Endothelial cell of umbilical vein (primary cell): ENCODE results near the gene TMEM54.

Experiments used
- CTCF ChIP-seq, 2 donors: IDR thresholded peaks; 1 replicate in 1 of 2; 2 replicates in 1 of 2; pipeline ENCODE4 v1.5.1; 2011; ENCODE audit warnings: low read length in 2 of 2, mild to moderate bottlenecking in 2 of 2, moderate library complexity in 2 of 2, control low read depth in 1 of 2, inconsistent platforms in 1 of 2, low read depth in 1 of 2; ENCODE audit not compliant: insufficient read depth in 1 of 2; ENCODE audit errors: extremely low read depth in 1 of 2
- EZH2 ChIP-seq: IDR thresholded peaks from 2 replicates; pipeline ENCODE4 v1.6.1; 2012; ENCODE audit warnings: borderline replicate concordance, low read depth, mild to moderate bottlenecking, moderate library complexity, low read length, inconsistent platforms; ENCODE audit not compliant: severe bottlenecking
- FOS ChIP-seq: IDR thresholded peaks from 2 replicates; pipeline ENCODE4 v1.6.1; 2011; ENCODE audit warnings: mild to moderate bottlenecking, low read length, moderate library complexity, borderline replicate concordance; ENCODE audit not compliant: insufficient read depth
- GATA2 ChIP-seq: IDR thresholded peaks from 2 replicates; pipeline ENCODE4 v1.7.0; 2011; ENCODE audit warnings: low read depth, mild to moderate bottlenecking, moderate library complexity, mixed read lengths, low read length; ENCODE audit not compliant: insufficient read length, insufficient read depth
- JUN ChIP-seq: IDR thresholded peaks from 2 replicates; pipeline ENCODE4 v1.6.1; 2011; ENCODE audit warnings: borderline replicate concordance, low read depth; ENCODE audit not compliant: insufficient read length, insufficient read depth
- MYC ChIP-seq: IDR thresholded peaks from one replicate; pipeline ENCODE4 v1.6.1; 2011; ENCODE audit warnings: mild to moderate bottlenecking, low read depth, low read length
- POLR2A ChIP-seq: IDR thresholded peaks from 2 replicates; pipeline ENCODE4 v1.6.1; 2012; ENCODE audit warnings: low read depth, mild to moderate bottlenecking, control low read depth, low read length
- POLR2AphosphoS5 ChIP-seq: IDR thresholded peaks from 2 replicates; pipeline ENCODE4 v1.6.1; 2012; ENCODE audit warnings: low read depth, mild to moderate bottlenecking, control low read depth, low read length, moderate library complexity; ENCODE audit not compliant: insufficient read depth
- TF ChIP-seq, protein P1 (sequence below): IDR thresholded peaks from 2 replicates; pipeline ENCODE4 v1.6.1; 2011; ENCODE audit not compliant: insufficient read depth, insufficient read length

DNA sequence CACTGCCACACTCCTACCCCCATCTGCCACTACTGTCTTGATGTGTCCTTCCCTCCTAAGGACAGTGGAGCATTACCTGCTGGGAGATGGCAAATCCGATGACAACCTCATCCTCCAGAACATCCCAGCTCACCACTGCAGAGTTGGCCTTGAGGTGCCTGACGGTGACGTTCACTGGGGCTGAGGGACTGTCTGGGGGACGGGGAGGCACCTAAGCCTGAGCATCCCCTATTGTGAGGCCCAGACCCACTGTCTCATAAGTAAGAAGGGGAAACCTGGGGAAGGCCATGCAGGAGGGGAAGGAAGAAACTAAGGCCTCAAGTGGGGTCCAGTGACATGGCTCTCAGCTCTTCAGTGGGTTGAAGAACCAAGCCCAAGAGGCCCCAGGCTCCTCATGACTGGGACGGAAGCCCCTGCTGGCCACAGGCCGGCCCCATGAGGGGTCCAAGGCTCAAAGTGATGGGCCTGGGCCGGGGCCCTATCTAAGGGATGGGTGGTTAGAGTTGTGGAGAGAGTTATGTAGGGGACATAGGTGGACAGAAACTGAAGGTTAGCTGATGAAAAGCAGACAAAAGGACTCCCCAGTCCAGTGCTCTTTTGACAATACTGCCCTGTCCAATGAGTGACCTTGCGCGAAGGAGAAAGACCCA, 32.3 kb downstream of the TMEM54 start:
- TF ChIP-seq CTCF (IDR thresholded peaks at IDR 0.05; ENCODE audit: extremely low read depth in 1 of 2, insufficient read depth in 1 of 2, low read depth in 1 of 2, low read length in 2 of 2) (no peak), POLR2A (no peak), GATA2 (no peak), POLR2AphosphoS5 (no peak), FOS (no peak), JUN (no peak), MYC (no peak), EZH2 (no peak)
- TF ChIP-seq, protein P1, sequence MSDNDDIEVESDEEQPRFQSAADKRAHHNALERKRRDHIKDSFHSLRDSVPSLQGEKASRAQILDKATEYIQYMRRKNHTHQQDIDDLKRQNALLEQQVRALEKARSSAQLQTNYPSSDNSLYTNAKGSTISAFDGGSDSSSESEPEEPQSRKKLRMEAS: no peak
